Endothelial cell of umbilical vein (primary cell): ENCODE results near the gene APOH. TPM values are rescaled to one million over a fixed set of nuclear protein-coding genes. Genes with fewer than 3 reads are reported as not detected.

Experiments used
- BruUV-seq: library from RNA; stranded (reverse); fragments of 400-500 nt; replicated peaks from 2 replicates; lab custom pipeline; 2021; lab: Mats Ljungman, UMichigan
- CTCF ChIA-PET: fragments of 300-600, 350-600 bp; sonication (Branson Sonifier 250); formaldehyde crosslinking; loops from one replicate; lab custom pipeline; 2021; ENCODE audit warnings: antibody characterized with exemption, inconsistent platforms; lab: Charles Lee
- POLR2A ChIA-PET: fragments of 300-600, 350-600 bp; sonication (Branson Sonifier 250); formaldehyde crosslinking; loops from one replicate; lab custom pipeline; 2021; ENCODE audit warnings: antibody characterized with exemption, inconsistent platforms; lab: Charles Lee
- DNase-seq: peaks from one replicate; pipeline ENCODE4 v3.0.0-alpha.2; 2011; ENCODE audit warnings: low read depth, low spot score
- FAIRE-seq: peaks from 2 replicates; lab custom pipeline; 2011; peaks lifted over from hg19 to GRCh38; lab: Jason Lieb, UNC
- H2AFZ ChIP-seq: 2 replicates; pipeline ENCODE4 v1.6.0; 2012; ENCODE audit warnings: low read depth, low read length, control low read depth, inconsistent platforms
- H3K27ac ChIP-seq: 2 replicates; pipeline ENCODE4 v1.5.1; 2011; ENCODE audit warnings: low read depth, mild to moderate bottlenecking, control low read depth, low read length, moderate library complexity; ENCODE audit not compliant: insufficient read depth
- H3K27me3 ChIP-seq, 2 experiments: 2 replicates each; pipeline versions ENCODE4 v1.6.0 to v1.6.1; 2011; ENCODE audit warnings: low read length in 2 of 2, mixed read lengths in 1 of 2; ENCODE audit not compliant: control insufficient read depth in 2 of 2, insufficient read depth in 2 of 2
- H3K36me3 ChIP-seq, 2 experiments: 2 replicates in 1 of 2; 3 replicates in 1 of 2; pipeline ENCODE4 v1.5.1; 2011; ENCODE audit warnings: low read length in 2 of 2, mild to moderate bottlenecking in 1 of 2, moderate library complexity in 1 of 2; ENCODE audit not compliant: control insufficient read depth in 2 of 2, insufficient read depth in 2 of 2; ENCODE audit errors: extremely low read depth in 1 of 2
- H3K4me1 ChIP-seq: 3 replicates; pipeline ENCODE4 v1.5.1; 2011; ENCODE audit warnings: mild to moderate bottlenecking, low read length; ENCODE audit not compliant: control insufficient read depth, insufficient read depth; ENCODE audit errors: extremely low read depth
- H3K4me2 ChIP-seq: 2 replicates; pipeline ENCODE4 v1.6.1; 2011; ENCODE audit warnings: low read length, control low read depth, mixed read lengths; ENCODE audit not compliant: insufficient read depth
- H3K4me3 ChIP-seq, 3 experiments: fragments of 200-600 bp in 1 of 3; sonication (generic), shearing (Covaris generic) in 1 of 3; replicated peaks in 1 of 3; 2 replicates each; pipeline ENCODE4 v1.5.1; 2011 to 2016; ENCODE audit warnings: control low read depth in 3 of 3, low read length in 3 of 3, mild to moderate bottlenecking in 2 of 3, inconsistent platforms in 1 of 3, low read depth in 1 of 3, moderate library complexity in 1 of 3; ENCODE audit not compliant: insufficient read depth in 1 of 3
- H3K79me2 ChIP-seq: 2 replicates; pipeline ENCODE4 v1.6.0; 2012; ENCODE audit warnings: low read length, inconsistent platforms; ENCODE audit not compliant: control insufficient read depth, insufficient read depth
- H3K9ac ChIP-seq: replicated peaks from 2 replicates; pipeline ENCODE3; 2011; ENCODE audit warnings: low read length, control low read depth; ENCODE audit not compliant: insufficient read depth; ENCODE audit errors: extremely low read depth
- H3K9me1 ChIP-seq: replicated peaks from 3 replicates; pipeline ENCODE4 v1.6.0; 2011; ENCODE audit warnings: mild to moderate bottlenecking, low read length; ENCODE audit not compliant: control insufficient read depth, insufficient read depth; ENCODE audit errors: extremely low read depth
- H3K9me3 ChIP-seq: replicated peaks from 2 replicates; pipeline ENCODE4 v1.5.1; 2012; ENCODE audit warnings: low read length, inconsistent platforms; ENCODE audit not compliant: control insufficient read depth, insufficient read depth
- H4K20me1 ChIP-seq: replicated peaks from 2 replicates; pipeline ENCODE3; 2011; ENCODE audit warnings: mild to moderate bottlenecking, low read length; ENCODE audit not compliant: control insufficient read depth, insufficient read depth; ENCODE audit errors: extremely low read depth
- CTCF ChIP-seq, 2 donors: IDR thresholded peaks; 1 replicate in 1 of 2; 2 replicates in 1 of 2; pipeline ENCODE4 v1.5.1; 2011; ENCODE audit warnings: low read length in 2 of 2, mild to moderate bottlenecking in 2 of 2, moderate library complexity in 2 of 2, control low read depth in 1 of 2, inconsistent platforms in 1 of 2, low read depth in 1 of 2; ENCODE audit not compliant: insufficient read depth in 1 of 2; ENCODE audit errors: extremely low read depth in 1 of 2
- EZH2 ChIP-seq: IDR thresholded peaks from 2 replicates; pipeline ENCODE4 v1.6.1; 2012; ENCODE audit warnings: borderline replicate concordance, low read depth, mild to moderate bottlenecking, moderate library complexity, low read length, inconsistent platforms; ENCODE audit not compliant: severe bottlenecking
- FOS ChIP-seq: IDR thresholded peaks from 2 replicates; pipeline ENCODE4 v1.6.1; 2011; ENCODE audit warnings: mild to moderate bottlenecking, low read length, moderate library complexity, borderline replicate concordance; ENCODE audit not compliant: insufficient read depth
- GATA2 ChIP-seq: IDR thresholded peaks from 2 replicates; pipeline ENCODE4 v1.7.0; 2011; ENCODE audit warnings: low read depth, mild to moderate bottlenecking, moderate library complexity, mixed read lengths, low read length; ENCODE audit not compliant: insufficient read length, insufficient read depth
- JUN ChIP-seq: IDR thresholded peaks from 2 replicates; pipeline ENCODE4 v1.6.1; 2011; ENCODE audit warnings: borderline replicate concordance, low read depth; ENCODE audit not compliant: insufficient read length, insufficient read depth
- MAX ChIP-seq: IDR thresholded peaks from 2 replicates; pipeline ENCODE4 v1.6.1; 2011; ENCODE audit not compliant: insufficient read depth, insufficient read length
- MYC ChIP-seq: IDR thresholded peaks from one replicate; pipeline ENCODE4 v1.6.1; 2011; ENCODE audit warnings: mild to moderate bottlenecking, low read depth, low read length
- POLR2A ChIP-seq: IDR thresholded peaks from 2 replicates; pipeline ENCODE4 v1.6.1; 2012; ENCODE audit warnings: low read depth, mild to moderate bottlenecking, control low read depth, low read length
- POLR2AphosphoS5 ChIP-seq: IDR thresholded peaks from 2 replicates; pipeline ENCODE4 v1.6.1; 2012; ENCODE audit warnings: low read depth, mild to moderate bottlenecking, control low read depth, low read length, moderate library complexity; ENCODE audit not compliant: insufficient read depth
- dilution Hi-C: fragments of 300-500 bp; cut with MboI; formaldehyde crosslinking; loops from one replicate; pipeline ENCODE4 v1.15.0; 2019; ENCODE audit warnings: low sequenced_read_pairs; ENCODE audit not compliant: extremely low pct_ligation_motif_present
- intact Hi-C: fragments of 100-400 bp; cut with micrococcal nuclease; formaldehyde crosslinking; loops from one replicate; pipeline ENCODE4 v1.10.0; 2022
- polyA plus RNA-seq, 4 experiments: library from polyadenylated mRNA; depleted of rRNA in 3 of 4; stranded (reverse) in 3 of 4; unstranded in 1 of 4; fragments of >200 nt; gene quantifications; 2 replicates each; pipeline versions ENCODE4 v1.2.1 to v1.2.3, GENCODE V29; 2011 to 2012; ENCODE audit warnings: missing spikeins in 1 of 4
- total RNA-seq: library from RNA; stranded (reverse); gene quantifications from 2 replicates; pipeline ENCODE4 v1.2.3, GENCODE V29; 2021

The APOH gene
- total and polyA plus RNA-seq, 2 donors (not counting 3 experiments of a cell fraction or from before 2014, with no cell fraction given) = not detected

DNA sequence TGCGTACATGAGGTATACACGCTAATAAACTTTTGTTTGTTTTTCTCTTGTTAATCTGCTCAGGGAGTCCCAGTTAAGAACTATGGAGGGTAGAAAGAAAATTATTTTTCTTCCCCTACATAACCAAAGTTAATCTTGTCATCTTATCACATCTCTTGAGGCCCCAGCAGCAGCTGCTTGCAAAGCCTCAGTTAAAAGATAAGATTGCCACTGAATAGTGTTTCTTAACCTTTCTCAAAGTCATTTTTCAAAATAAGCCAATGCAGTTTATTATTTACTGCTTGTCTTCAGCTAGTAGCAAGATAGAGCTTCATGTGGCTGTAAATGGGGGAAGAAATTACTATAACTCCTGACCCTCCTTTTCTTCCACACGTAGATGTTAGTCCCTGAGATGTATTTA, 21.5 kb upstream of the APOH start:
- Histone ChIP-seq H3K4me3 (no peak overlapping the region), H3K9me3 (no peaks in the 10 kb centered on the region), H3K9ac (no peak overlapping the region), H3K36me3 (no peaks in the 10 kb centered on the region), H3K27me3 (no peaks in the 10 kb centered on the region), H3K79me2 (no peaks in the 10 kb centered on the region), H3K27ac (no peak overlapping the region), H3K9me1 (no peaks in the 10 kb centered on the region), H4K20me1 (no peaks in the 10 kb centered on the region), H3K4me2 (no peak overlapping the region), H3K4me1 (peaks cover 7% of the 10 kb centered on the region), H2AFZ (no peak overlapping the region)
- BruUV-seq = no TSS peak
- dilution Hi-C loops = no loop called here
- no peak for FAIRE-seq
- ChIA-PET POLR2A (no interaction called here), CTCF (interaction anchor here (1.8 kb wide), 1 partner anchor 423 kb away, joined by 6 read pairs; no protein-coding TSS in a partner anchor)
- intact Hi-C loops = loop anchor here (10.0 kb wide), 1 partner anchor 174 kb away; no protein-coding TSS in a partner anchor
- no peak for DNase-seq
- TF ChIP-seq POLR2AphosphoS5 = no peak
- TF ChIP-seq EZH2 = no peak
- TF ChIP-seq CTCF (IDR thresholded peaks at IDR 0.05; ENCODE audit: extremely low read depth in 1 of 2, insufficient read depth in 1 of 2, low read depth in 1 of 2, low read length in 2 of 2) = no peak
- no peak for TF ChIP-seq FOS
- TF ChIP-seq MAX = no peak
- no peak for TF ChIP-seq GATA2
- TF ChIP-seq POLR2A = no peak
- no peak for TF ChIP-seq JUN
- no peak for TF ChIP-seq MYC
